Measurements from ENCODE around the gene ZNF483.

The ZNF483 gene

DNA sequence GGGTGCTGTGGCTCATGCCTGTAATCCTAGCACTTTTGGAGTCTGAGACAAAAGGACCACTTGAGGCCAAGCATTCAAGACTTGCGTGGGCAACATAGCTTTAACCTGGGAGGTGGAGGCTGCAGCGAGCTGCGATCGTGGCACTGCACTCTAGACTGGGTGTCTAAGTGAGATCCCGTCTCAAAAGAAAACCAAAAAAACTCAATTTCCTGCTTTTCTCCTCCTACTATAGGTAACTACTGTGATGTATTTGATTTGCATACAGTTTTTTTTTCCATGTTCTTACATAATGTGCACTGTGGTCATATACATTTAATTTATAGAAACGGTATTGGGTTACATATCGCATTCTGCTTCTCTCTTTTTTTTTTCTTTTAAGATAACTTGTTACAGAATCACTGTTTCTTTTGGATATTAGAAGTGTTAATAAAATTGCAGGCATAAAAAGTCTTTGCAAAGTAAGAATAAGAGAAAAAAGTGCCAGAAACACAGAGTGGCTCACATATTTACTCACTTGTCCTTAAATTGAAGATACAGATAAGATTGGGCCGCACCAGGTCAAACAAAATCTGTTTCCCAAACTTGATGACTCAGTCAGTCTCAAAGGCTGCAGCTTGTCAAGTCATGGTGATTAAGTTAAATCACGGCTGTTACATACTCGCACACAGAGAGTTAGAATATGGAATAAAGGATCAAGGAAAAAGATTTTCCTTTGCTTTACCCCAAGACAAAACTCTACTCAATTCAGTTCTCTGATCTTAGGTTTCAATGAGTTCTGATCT is 76.4 kb downstream of the ZNF483 start:
- TF ChIP-seq, protein P1, sequence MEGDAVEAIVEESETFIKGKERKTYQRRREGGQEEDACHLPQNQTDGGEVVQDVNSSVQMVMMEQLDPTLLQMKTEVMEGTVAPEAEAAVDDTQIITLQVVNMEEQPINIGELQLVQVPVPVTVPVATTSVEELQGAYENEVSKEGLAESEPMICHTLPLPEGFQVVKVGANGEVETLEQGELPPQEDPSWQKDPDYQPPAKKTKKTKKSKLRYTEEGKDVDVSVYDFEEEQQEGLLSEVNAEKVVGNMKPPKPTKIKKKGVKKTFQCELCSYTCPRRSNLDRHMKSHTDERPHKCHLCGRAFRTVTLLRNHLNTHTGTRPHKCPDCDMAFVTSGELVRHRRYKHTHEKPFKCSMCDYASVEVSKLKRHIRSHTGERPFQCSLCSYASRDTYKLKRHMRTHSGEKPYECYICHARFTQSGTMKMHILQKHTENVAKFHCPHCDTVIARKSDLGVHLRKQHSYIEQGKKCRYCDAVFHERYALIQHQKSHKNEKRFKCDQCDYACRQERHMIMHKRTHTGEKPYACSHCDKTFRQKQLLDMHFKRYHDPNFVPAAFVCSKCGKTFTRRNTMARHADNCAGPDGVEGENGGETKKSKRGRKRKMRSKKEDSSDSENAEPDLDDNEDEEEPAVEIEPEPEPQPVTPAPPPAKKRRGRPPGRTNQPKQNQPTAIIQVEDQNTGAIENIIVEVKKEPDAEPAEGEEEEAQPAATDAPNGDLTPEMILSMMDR (IDR thresholded peaks at IDR 0.05; ENCODE audit: low read depth, low read length): no peak
- no peak overlapping the region for H3K4me3 ChIP-seq (ENCODE audit: low read depth, low read length)

DNA sequence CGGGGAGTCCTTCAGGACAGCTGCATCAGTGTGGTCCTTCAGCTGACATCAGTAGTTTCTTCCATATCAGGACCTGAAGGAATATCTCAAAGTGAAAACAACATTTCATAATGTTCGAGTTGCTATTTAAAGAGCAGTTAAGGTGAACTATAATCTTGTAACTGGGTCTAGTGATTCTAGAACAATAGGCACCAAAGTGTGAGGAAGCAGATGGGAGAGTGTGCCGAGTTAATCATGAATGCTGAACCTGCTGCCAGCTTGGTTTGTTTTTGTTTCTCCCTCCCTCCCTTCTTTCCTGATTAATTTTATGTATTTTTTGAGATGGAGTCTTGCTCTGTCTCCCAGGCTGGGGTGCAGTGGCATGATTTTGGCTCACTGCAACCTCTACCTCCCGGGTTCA is 78.1 kb downstream of the ZNF483 start:
- no peak overlapping the region for H3K4me3 ChIP-seq (ENCODE audit: low read depth, low read length)

DNA sequence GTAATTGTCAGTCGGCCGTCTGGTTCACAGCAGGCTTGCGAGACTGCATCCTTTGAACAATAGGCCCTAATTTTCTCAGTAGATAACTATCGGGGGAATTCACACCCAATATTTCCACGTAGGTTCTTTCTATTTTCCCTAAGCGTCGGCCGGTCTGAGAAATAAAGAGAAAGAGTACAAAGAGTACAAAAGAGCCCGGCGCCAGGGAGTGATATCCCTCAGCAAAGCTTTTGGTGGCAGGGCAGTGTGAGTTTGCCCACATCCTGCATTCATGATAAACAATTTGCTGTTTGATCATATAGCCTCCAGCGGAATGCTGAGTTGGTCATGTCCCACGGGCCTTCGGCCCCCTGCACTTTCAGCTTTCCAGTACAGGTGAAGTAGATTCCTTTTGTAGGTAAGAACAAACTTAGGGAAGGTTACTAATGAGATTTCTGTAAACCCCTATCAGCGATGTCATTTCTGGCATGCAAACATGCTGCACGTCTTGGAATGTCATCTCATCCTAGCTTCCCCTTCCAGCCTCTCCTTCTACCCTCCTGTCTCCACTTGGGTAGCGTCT is 79.2 kb downstream of the ZNF483 start:
- TF ChIP-seq, protein P1 (IDR thresholded peaks at IDR 0.05; ENCODE audit: low read depth, low read length): no peak

More for the DNA sequence above, 78.1 kb downstream of the ZNF483 start:
- TF ChIP-seq, protein P1 (IDR thresholded peaks at IDR 0.05; ENCODE audit: low read depth, low read length): no peak

DNA sequence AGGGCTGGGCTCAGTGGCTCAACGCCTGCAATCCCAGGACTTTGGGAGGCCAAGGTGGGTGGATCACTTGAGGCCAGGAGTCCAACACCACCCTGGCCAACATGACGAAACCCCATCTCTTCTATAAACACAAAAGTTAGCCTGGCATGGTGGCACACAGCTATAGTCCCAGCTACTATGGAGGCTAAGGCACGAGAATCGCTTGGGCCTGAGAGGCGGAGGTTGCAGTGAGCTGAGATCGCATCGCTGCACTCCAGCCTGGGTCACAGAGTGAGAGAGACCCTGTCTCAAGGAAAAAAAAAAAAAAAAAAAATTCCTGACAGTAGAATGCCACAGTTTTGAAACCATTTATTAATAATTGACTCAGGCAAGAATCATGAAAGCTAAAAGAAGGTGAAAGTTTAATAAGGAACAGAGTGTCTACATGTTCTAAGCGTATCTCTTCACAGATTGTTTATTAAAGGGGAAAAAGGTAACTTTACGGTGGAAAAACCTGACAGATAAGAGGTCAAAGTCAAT is 80.1 kb downstream of the ZNF483 start:
- TF ChIP-seq, protein P1 (IDR thresholded peaks at IDR 0.05; ENCODE audit: low read depth, low read length): no peak
- H3K4me3 ChIP-seq (ENCODE audit: low read depth, low read length): no peak overlapping the region

More for the DNA sequence above, 79.2 kb downstream of the ZNF483 start:
- no peak overlapping the region for H3K4me3 ChIP-seq (ENCODE audit: low read depth, low read length)

DNA sequence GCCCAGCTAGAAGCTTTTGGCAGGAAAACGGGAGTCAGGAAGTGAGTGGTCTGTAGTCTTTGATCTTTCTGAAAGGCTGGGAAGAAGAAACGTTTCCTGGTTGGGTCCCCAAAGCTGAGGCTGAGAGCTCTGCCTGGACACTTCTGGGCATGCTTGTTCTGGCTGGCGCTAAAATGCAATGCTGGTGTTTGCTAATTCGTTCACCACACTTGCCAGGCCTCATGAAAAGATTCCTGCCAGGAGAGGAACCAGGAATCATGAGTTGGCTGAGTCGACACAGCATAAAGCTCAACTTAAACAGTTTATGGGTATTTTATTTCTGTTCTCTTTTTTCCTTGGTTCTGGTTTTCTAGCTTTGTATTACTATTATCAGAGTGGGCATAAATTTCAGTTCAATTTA is 85.2 kb downstream of the ZNF483 start:
- TF ChIP-seq, protein P1 (IDR thresholded peaks at IDR 0.05; ENCODE audit: low read depth, low read length): no peak

DNA sequence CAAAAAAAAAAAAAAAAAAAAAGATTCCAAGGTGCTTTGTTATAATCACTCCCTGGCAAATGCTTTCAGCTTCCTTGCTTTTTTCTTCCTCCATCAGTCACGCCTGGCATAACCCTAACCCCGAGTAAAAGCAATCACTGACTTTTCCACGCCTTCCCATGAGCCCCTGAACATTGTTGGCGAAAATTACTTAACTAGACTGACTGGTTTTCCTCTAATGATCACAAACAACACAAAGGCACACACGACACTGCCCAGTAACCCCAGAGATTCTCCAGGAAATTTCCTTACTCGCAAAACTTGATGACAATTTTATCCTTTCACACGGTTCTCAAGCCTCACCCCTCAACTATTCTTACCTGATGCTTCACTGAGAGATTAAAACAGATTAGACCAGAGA is 85.9 kb downstream of the ZNF483 start:
- TF ChIP-seq, protein P1 (IDR thresholded peaks at IDR 0.05; ENCODE audit: low read depth, low read length): no peak
- no peak overlapping the region for H3K4me3 ChIP-seq (ENCODE audit: low read depth, low read length)

More for the DNA sequence above, 85.2 kb downstream of the ZNF483 start:
- H3K4me3 ChIP-seq (ENCODE audit: low read depth, low read length): no peak overlapping the region

DNA sequence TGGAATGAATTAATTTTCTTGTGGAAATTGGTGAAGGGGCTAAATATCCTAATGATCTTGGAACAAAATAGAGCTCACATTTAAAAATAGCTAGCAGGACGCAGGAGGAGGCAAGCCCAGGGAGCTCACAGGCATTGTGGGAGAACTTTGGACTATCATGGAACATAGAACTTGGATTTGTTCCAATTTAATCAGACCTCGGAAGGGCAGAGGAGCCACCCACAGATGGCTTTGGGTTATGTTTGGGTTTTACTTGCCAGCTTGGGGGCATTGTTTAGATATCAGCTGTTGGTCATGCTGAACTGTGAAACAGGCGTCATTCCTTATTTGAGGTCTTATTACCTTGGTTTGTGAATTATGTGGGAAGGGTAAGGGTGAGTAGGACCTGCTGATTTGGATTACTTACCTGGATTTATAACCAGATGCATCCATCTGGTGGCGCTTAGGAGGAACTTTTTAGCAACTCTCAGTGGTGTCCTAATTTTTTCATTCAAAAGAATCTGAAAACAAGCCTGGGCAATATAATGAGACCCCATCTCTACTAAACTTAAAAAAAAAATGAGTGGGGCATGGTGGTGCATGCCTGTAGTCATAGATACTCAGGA is 88.6 kb downstream of the ZNF483 start:
- no peak overlapping the region for H3K4me3 ChIP-seq (ENCODE audit: low read depth, low read length)

More for the DNA sequence above, 88.6 kb downstream of the ZNF483 start:
- TF ChIP-seq, protein P1 (IDR thresholded peaks at IDR 0.05; ENCODE audit: low read depth, low read length): no peak

Measured in WI38 (cell line).